Mesenchymal stem cell (in vitro differentiated cells and primary cell): ENCODE results near the gene GRIN1.
A peak's percentile ranks its signal among the peaks of the same experiment; 100 is the strongest.

Experiments used
- DNase-seq: peaks from one replicate; pipeline ENCODE4 v3.0.0-alpha.2; 2013
- H2AFZ ChIP-seq: one replicate; pipeline ENCODE4 v1.6.1; 2013; ENCODE audit warnings: low read depth, mild to moderate bottlenecking, control low read depth, inconsistent platforms, low read length, moderate library complexity
- H2AK5ac ChIP-seq: 2 replicates; pipeline ENCODE4 v1.6.1; 2013; ENCODE audit warnings: low read length, moderate library complexity, mild to moderate bottlenecking, inconsistent platforms; ENCODE audit not compliant: severe bottlenecking
- H2BK120ac ChIP-seq: one replicate; pipeline ENCODE4 v1.6.1; 2013; ENCODE audit warnings: low read depth, mild to moderate bottlenecking, inconsistent platforms, low read length, moderate library complexity
- H2BK12ac ChIP-seq, 2 experiments: one replicate each; pipeline ENCODE4 v1.6.1; 2013; ENCODE audit warnings: inconsistent platforms in 2 of 2, low read length in 2 of 2, mild to moderate bottlenecking in 2 of 2, moderate library complexity in 2 of 2, control low read depth in 1 of 2
- H2BK15ac ChIP-seq: one replicate; pipeline ENCODE4 v1.6.1; 2013; ENCODE audit warnings: mild to moderate bottlenecking, low read depth, inconsistent platforms; ENCODE audit not compliant: poor library complexity, severe bottlenecking
- H2BK5ac ChIP-seq: 2 replicates; pipeline ENCODE4 v1.6.1; 2013; ENCODE audit warnings: low read depth, mild to moderate bottlenecking, low read length, control low read depth, inconsistent platforms; ENCODE audit not compliant: poor library complexity, severe bottlenecking
- H3K14ac ChIP-seq, 2 experiments: one replicate each; pipeline ENCODE4 v1.6.1; 2013; ENCODE audit warnings: inconsistent platforms in 2 of 2, low read length in 2 of 2, control low read depth in 1 of 2, mild to moderate bottlenecking in 1 of 2, moderate library complexity in 1 of 2
- H3K18ac ChIP-seq, 2 experiments: one replicate each; pipeline ENCODE4 v1.6.1; 2013; ENCODE audit warnings: inconsistent platforms in 2 of 2, low read length in 2 of 2, control low read depth in 1 of 2, low read depth in 1 of 2, mild to moderate bottlenecking in 1 of 2
- H3K23ac ChIP-seq, 2 experiments: one replicate each; pipeline ENCODE4 v1.6.1; 2013; ENCODE audit warnings: inconsistent platforms in 2 of 2, low read length in 2 of 2, mild to moderate bottlenecking in 2 of 2, moderate library complexity in 2 of 2, control low read depth in 1 of 2
- H3K27ac ChIP-seq: 2 replicates; pipeline ENCODE4 v1.5.1; 2013; ENCODE audit warnings: mild to moderate bottlenecking, moderate library complexity, low read length, control low read depth, inconsistent platforms; ENCODE audit not compliant: poor library complexity, severe bottlenecking
- H3K27me3 ChIP-seq, 2 experiments: 2 replicates each; pipeline versions ENCODE4 v1.6.1 to v1.7.0; 2013; ENCODE audit warnings: low read length in 2 of 2, mild to moderate bottlenecking in 2 of 2, moderate library complexity in 2 of 2, control low read depth in 1 of 2, inconsistent platforms in 1 of 2; ENCODE audit not compliant: control insufficient read depth in 1 of 2, insufficient read depth in 1 of 2
- H3K36me3 ChIP-seq, 2 experiments: 2 replicates each; pipeline versions ENCODE4 v1.6.1 to v1.7.0; 2013; ENCODE audit warnings: low read length in 2 of 2, control low read depth in 1 of 2, inconsistent platforms in 1 of 2, low read depth in 1 of 2, mild to moderate bottlenecking in 1 of 2; ENCODE audit not compliant: insufficient read depth in 2 of 2, control insufficient read depth in 1 of 2
- H3K4ac ChIP-seq, 2 experiments: one replicate each; pipeline ENCODE4 v1.6.1; 2013; ENCODE audit warnings: inconsistent platforms in 2 of 2, low read length in 2 of 2, mild to moderate bottlenecking in 2 of 2, moderate library complexity in 2 of 2, control low read depth in 1 of 2, low read depth in 1 of 2
- H3K4me1 ChIP-seq: 2 replicates; pipeline ENCODE4 v1.6.1; 2013; ENCODE audit warnings: low read depth, low read length, control low read depth; ENCODE audit not compliant: control insufficient read depth, insufficient read depth
- H3K4me2 ChIP-seq: 2 replicates; pipeline ENCODE4 v1.6.1; 2013; ENCODE audit warnings: low read length, mild to moderate bottlenecking, inconsistent platforms; ENCODE audit not compliant: poor library complexity, severe bottlenecking
- H3K4me3 ChIP-seq, 2 experiments: 2 replicates each; pipeline versions ENCODE4 v1.5.1 to v1.7.0; 2013; ENCODE audit warnings: low read length in 2 of 2, mild to moderate bottlenecking in 2 of 2, control low read depth in 1 of 2, low read depth in 1 of 2; ENCODE audit not compliant: insufficient read depth in 1 of 2
- H3K79me1 ChIP-seq: replicated peaks from 2 replicates; pipeline ENCODE4 v1.6.1; 2013; ENCODE audit warnings: mild to moderate bottlenecking, control low read depth, low read length, inconsistent platforms; ENCODE audit not compliant: poor library complexity, severe bottlenecking
- H3K9ac ChIP-seq: 2 replicates; pipeline ENCODE4 v1.7.0; 2013; ENCODE audit warnings: mild to moderate bottlenecking, low read length, moderate library complexity
- H3K9me3 ChIP-seq: 2 replicates; pipeline ENCODE4 v1.7.0; 2013; ENCODE audit warnings: mild to moderate bottlenecking, low read length; ENCODE audit not compliant: control insufficient read depth
- H4K8ac ChIP-seq: one replicate; pipeline ENCODE4 v1.6.1; 2013; ENCODE audit warnings: inconsistent platforms, mild to moderate bottlenecking, low read length, moderate library complexity
- H4K91ac ChIP-seq: one replicate; pipeline ENCODE4 v1.6.1; 2013; ENCODE audit warnings: mild to moderate bottlenecking, low read length, inconsistent platforms
- WGBS: methylation state at CpG from one replicate; pipeline ENCODE4 v1.1.7; 2013; ENCODE audit warnings: mixed read lengths; 5-methylcytosine and 5-hydroxymethylcytosine counted together

Gene GRIN1

GRCh38 chr9:137167747-137168572 lies 29.0 kb downstream of the GRIN1 start:
- no peak overlapping the region for H2BK5ac ChIP-seq
- H3K18ac ChIP-seq, result no peak overlapping the region
- H4K91ac ChIP-seq, result no peak overlapping the region
- no peaks in the 10 kb centered on the region for H3K9me3 ChIP-seq
- H3K4me1 ChIP-seq, result peaks cover 26% of the 10 kb centered on the region
- no peak overlapping the region for H2BK15ac ChIP-seq
- H2AFZ ChIP-seq, result no peak overlapping the region
- H3K27ac ChIP-seq, result no peak overlapping the region
- no peak overlapping the region for H2BK120ac ChIP-seq
- no peak overlapping the region for H3K14ac ChIP-seq
- 16% methylated on average over 53 of the region's 57 CpGs for WGBS
- no peak overlapping the region for H3K23ac ChIP-seq
- H2AK5ac ChIP-seq, result no peak overlapping the region
- no peak for DNase-seq
- H3K36me3 ChIP-seq, result no peaks in the 10 kb centered on the region
- H3K4me2 ChIP-seq, result no peak overlapping the region
- no peak overlapping the region for H2BK12ac ChIP-seq
- H3K4me3 ChIP-seq, result no peak overlapping the region
- peaks cover 87% of the 10 kb centered on the region in 2 experiments for H3K27me3 ChIP-seq
- H3K9ac ChIP-seq, result no peak overlapping the region
- no peaks in the 10 kb centered on the region for H3K79me1 ChIP-seq
- no peak overlapping the region for H3K4ac ChIP-seq
- H4K8ac ChIP-seq, result no peak overlapping the region

GRCh38 chr9:137168573-137168903 lies 29.6 kb downstream of the GRIN1 start:
- Histone ChIP-seq H2BK15ac (no peak overlapping the region), H3K79me1 (no peaks in the 10 kb centered on the region), H3K4me1 (peaks cover 21% of the 10 kb centered on the region), H4K8ac (no peak overlapping the region), H3K14ac (no peak overlapping the region), H3K4me2 (peak overlapping the region; percentile 73), H2AK5ac (no peak overlapping the region), H2BK12ac (no peak overlapping the region), H2BK5ac (no peak overlapping the region), H3K4me3 (peak overlapping the region in 1 of 2 experiments; percentile 31), H3K27ac (no peak overlapping the region), H2BK120ac (no peak overlapping the region), H4K91ac (no peak overlapping the region), H2AFZ (no peak overlapping the region), H3K23ac (no peak overlapping the region), H3K18ac (no peak overlapping the region), H3K9ac (no peak overlapping the region), H3K9me3 (no peaks in the 10 kb centered on the region), H3K27me3 (peaks cover 84 to 88% of the 10 kb centered on the region in 2 experiments), H3K36me3 (no peaks in the 10 kb centered on the region), H3K4ac (no peak overlapping the region)
- 6% methylated on average over 33 of the region's 36 CpGs for WGBS
- no peak for DNase-seq

- Histone ChIP-seq H4K8ac (no peak overlapping the region), H3K79me1 (no peaks in the 10 kb centered on the region), H3K14ac (no peak overlapping the region), H2BK12ac (no peak overlapping the region), H2AK5ac (no peak overlapping the region), H3K18ac (no peak overlapping the region), H2AFZ (no peak overlapping the region), H3K27ac (no peak overlapping the region), H2BK15ac (no peak overlapping the region), H3K4me2 (peak overlapping the region; percentile 73), H3K23ac (peak overlapping the region in 1 of 2 experiments; percentile 85), H3K4me1 (peaks cover 21% of the 10 kb centered on the region), H3K4ac (no peak overlapping the region), H3K9me3 (no peaks in the 10 kb centered on the region), H2BK120ac (no peak overlapping the region), H4K91ac (no peak overlapping the region), H3K36me3 (no peaks in the 10 kb centered on the region), H3K27me3 (peaks cover 83 to 88% of the 10 kb centered on the region in 2 experiments), H3K9ac (no peak overlapping the region), H3K4me3 (peak overlapping the region in 1 of 2 experiments; percentile 38), H2BK5ac (no peak overlapping the region)
- DNase-seq, result peak; percentile 29
- 2% methylated on average over 83 of the region's 124 CpGs for WGBS
These were observed 30.2 kb downstream of the GRIN1 start for GRCh38 chr9:137168904-137169856.

GRCh38 chr9:137169896-137170358 lies 31.0 kb downstream of the GRIN1 start, which contains the start of gene LRRC26:
Gene LRRC26 (minus strand): TSS chr9:137170051. CDS start chr9:137169943, 108 bp downstream.
- no peak within 1 kb of the TSS for H3K27ac ChIP-seq
- peaks cover 75 to 86% of the 10 kb centered on the region in 2 experiments for H3K27me3 ChIP-seq
- DNase-seq, result no peak
- H3K9ac ChIP-seq, result no peak within 1 kb of the TSS
- no peaks in the 10 kb centered on the region for H3K79me1 ChIP-seq
- H3K18ac ChIP-seq, result no peak within 1 kb of the TSS
- peak within 1 kb of the TSS in 1 of 2 experiments; percentile 38 for H3K4me3 ChIP-seq
- H3K9me3 ChIP-seq, result no peaks in the 10 kb centered on the region
- H4K91ac ChIP-seq, result no peak within 1 kb of the TSS
- no peak within 1 kb of the TSS for H2BK5ac ChIP-seq
- no peak within 1 kb of the TSS for H2BK15ac ChIP-seq
- H3K36me3 ChIP-seq, result no peaks in the 10 kb centered on the region
- H2BK120ac ChIP-seq, result no peak within 1 kb of the TSS
- no peak within 1 kb of the TSS for H2BK12ac ChIP-seq
- no peak within 1 kb of the TSS for H3K14ac ChIP-seq
- WGBS, result 27% methylated on average over 41 of the region's 41 CpGs
- H2AFZ ChIP-seq, result no peak within 1 kb of the TSS
- H4K8ac ChIP-seq, result no peak within 1 kb of the TSS
- H3K4me1 ChIP-seq, result peaks cover 21% of the 10 kb centered on the region
- no peak within 1 kb of the TSS for H2AK5ac ChIP-seq
- peak within 1 kb of the TSS; percentile 73 for H3K4me2 ChIP-seq
- peak within 1 kb of the TSS in 1 of 2 experiments; percentile 85 for H3K23ac ChIP-seq
- H3K4ac ChIP-seq, result no peak within 1 kb of the TSS
